Ovary (tissue), 3 donors: ENCODE measurements around the gene MYO3B.

Experiments
- EP300 ChIP-seq: sonication (generic); formaldehyde crosslinking; IDR thresholded peaks from one replicate; pipeline ENCODE4 v1.6.1; 2017; ENCODE audit warnings: antibody characterized with exemption
- POLR2A ChIP-seq: fragments of 450-650 bp; IDR thresholded peaks from one replicate; pipeline ENCODE4 v1.6.1; 2017; ENCODE audit warnings: antibody characterized with exemption, mild to moderate bottlenecking, moderate library complexity
- TF ChIP-seq, protein P1 (sequence below), 3 donors: fragments of 450-650 bp in 2 of 3; fragments of 200-600 bp in 1 of 3; IDR thresholded peaks; one replicate each; pipeline versions ENCODE4 v1.5.1 to v1.8.0; 2016 to 2022; ENCODE audit warnings: antibody characterized with exemption in 3 of 3, mild to moderate bottlenecking in 1 of 3
- donor health status: DM: no; HTN: no; CAD: no.

- TF ChIP-seq, protein P1, sequence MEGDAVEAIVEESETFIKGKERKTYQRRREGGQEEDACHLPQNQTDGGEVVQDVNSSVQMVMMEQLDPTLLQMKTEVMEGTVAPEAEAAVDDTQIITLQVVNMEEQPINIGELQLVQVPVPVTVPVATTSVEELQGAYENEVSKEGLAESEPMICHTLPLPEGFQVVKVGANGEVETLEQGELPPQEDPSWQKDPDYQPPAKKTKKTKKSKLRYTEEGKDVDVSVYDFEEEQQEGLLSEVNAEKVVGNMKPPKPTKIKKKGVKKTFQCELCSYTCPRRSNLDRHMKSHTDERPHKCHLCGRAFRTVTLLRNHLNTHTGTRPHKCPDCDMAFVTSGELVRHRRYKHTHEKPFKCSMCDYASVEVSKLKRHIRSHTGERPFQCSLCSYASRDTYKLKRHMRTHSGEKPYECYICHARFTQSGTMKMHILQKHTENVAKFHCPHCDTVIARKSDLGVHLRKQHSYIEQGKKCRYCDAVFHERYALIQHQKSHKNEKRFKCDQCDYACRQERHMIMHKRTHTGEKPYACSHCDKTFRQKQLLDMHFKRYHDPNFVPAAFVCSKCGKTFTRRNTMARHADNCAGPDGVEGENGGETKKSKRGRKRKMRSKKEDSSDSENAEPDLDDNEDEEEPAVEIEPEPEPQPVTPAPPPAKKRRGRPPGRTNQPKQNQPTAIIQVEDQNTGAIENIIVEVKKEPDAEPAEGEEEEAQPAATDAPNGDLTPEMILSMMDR (IDR thresholded peaks at IDR 0.05), result no peak
- TF ChIP-seq POLR2A (no peak), EP300 (no peak)
Observed at GRCh38 chr2:170350929-170351826, 173.2 kb downstream of the MYO3B start.
